ENCODE measurements around the gene PRC1.

PRC1 gene

DNA sequence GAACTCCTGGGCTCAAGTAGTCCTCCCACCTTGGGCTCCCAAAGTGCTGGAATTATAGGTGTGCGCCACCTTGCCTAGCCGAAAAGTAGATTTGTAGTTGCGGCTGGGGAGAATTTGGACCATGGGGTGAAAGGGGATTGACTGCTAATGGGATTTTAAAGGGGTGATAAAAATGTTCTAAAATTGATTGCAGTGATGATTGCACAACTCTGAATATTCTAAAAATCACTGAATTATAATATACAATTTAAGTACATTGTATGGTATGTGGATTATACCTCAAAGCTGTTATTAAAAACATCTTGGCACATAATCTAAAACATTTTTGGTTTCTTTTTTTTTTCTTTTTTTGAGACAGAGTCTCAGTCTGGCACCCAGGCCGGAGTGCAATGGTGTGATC, 3.9 kb downstream of the PRC1 start:
- Histone ChIP-seq H3K4me1 (ENCODE audit: low read length) (peaks cover 44% of the 10 kb centered on the region), H3K4me2 (ENCODE audit: low read depth, low read length) (no peak overlapping the region), H4K20me1 (ENCODE audit: insufficient read depth, low read length) (peaks cover 2% of the 10 kb centered on the region; the same call in 1 of the 2 replicates)

DNA sequence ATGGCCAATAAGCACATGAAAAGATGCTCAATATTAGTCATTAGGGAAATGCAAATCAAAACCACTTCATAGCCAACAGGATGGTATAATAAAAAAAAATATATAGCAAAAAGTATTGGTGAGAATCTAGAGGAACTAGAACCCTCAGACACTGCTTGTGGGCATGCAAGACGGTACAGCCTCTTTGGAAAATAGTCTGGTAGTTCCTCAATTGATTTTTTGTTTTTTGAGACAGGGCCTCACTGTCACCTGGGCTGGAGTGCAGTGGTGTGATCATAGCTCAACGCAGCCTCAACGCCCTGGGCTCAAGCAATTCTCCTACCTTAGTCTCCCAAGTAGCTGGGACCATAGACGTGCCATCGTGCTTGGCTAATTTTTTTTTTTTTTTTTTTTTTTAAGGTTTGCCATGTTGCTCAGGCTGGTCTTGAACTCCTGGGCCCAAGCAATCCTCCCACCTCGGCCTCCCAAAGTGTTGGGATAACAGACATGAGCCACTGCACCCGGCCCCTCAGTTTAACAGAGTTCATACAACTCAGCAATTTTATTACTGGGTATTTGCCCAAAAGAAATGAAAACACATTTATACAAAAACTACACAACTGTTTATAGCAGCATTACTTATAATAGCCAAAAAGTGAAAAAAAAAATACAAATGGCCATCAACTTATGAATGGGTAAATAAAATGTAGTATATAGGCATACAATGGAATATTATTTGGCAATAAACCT, 5.1 kb downstream of the PRC1 start:
- Histone ChIP-seq H3K4me2 (ENCODE audit: low read depth, low read length) (peak overlapping the region; percentile 65), H3K4me1 (ENCODE audit: low read length) (peaks cover 40% of the 10 kb centered on the region), H2AFZ (ENCODE audit: low read length) (no peak overlapping the region), H3K36me3 (replicated peaks; ENCODE audit: insufficient read depth, low read length) (no peaks in the 10 kb centered on the region; the same call in 1 of the 2 replicates), H4K20me1 (ENCODE audit: insufficient read depth, low read length) (peaks cover 2% of the 10 kb centered on the region; the same call in 1 of the 2 replicates), H3K9me2 (replicated peaks; ENCODE audit: insufficient read depth, low read length) (no peaks in the 10 kb centered on the region), H3K27me3 (replicated peaks; ENCODE audit: insufficient read depth, low read length) (no peaks in the 10 kb centered on the region), H3F3A (ENCODE audit: insufficient read depth, low read length) (peaks cover 26% of the 10 kb centered on the region), H3K9me3 (replicated peaks; ENCODE audit: insufficient read depth, low read length) (no peaks in the 10 kb centered on the region), H3K27ac (ENCODE audit: low read length) (peak overlapping the region; percentile 28; the same call in 1 of the 2 replicates), H3K9ac (ENCODE audit: low read length) (no peak overlapping the region), H3K79me2 (ENCODE audit: low read length) (peaks cover 98% of the 10 kb centered on the region), H3K4me3 (ENCODE audit: low read length) (no peak overlapping the region)
- no peak for TF ChIP-seq EZH2phosphoT487 (IDR thresholded peaks at IDR 0.05; ENCODE audit: low read length)
- TF ChIP-seq, protein P1, sequence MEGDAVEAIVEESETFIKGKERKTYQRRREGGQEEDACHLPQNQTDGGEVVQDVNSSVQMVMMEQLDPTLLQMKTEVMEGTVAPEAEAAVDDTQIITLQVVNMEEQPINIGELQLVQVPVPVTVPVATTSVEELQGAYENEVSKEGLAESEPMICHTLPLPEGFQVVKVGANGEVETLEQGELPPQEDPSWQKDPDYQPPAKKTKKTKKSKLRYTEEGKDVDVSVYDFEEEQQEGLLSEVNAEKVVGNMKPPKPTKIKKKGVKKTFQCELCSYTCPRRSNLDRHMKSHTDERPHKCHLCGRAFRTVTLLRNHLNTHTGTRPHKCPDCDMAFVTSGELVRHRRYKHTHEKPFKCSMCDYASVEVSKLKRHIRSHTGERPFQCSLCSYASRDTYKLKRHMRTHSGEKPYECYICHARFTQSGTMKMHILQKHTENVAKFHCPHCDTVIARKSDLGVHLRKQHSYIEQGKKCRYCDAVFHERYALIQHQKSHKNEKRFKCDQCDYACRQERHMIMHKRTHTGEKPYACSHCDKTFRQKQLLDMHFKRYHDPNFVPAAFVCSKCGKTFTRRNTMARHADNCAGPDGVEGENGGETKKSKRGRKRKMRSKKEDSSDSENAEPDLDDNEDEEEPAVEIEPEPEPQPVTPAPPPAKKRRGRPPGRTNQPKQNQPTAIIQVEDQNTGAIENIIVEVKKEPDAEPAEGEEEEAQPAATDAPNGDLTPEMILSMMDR (IDR thresholded peaks at IDR 0.05; ENCODE audit: low read length), result no peak
- TF ChIP-seq EZH2 (optimal IDR thresholded peaks at IDR 0.05; ENCODE audit: low read depth, low read length), result no peak
- no peak for DNase-seq

More for the DNA sequence above, 3.9 kb downstream of the PRC1 start:
- TF ChIP-seq EZH2phosphoT487 (IDR thresholded peaks at IDR 0.05; ENCODE audit: low read length) (no peak), EZH2 (optimal IDR thresholded peaks at IDR 0.05; ENCODE audit: low read depth, low read length) (no peak)
- TF ChIP-seq, protein P1 (IDR thresholded peaks at IDR 0.05; ENCODE audit: low read length), result no peak
- Histone ChIP-seq H3K27me3 (replicated peaks; ENCODE audit: insufficient read depth, low read length) (no peaks in the 10 kb centered on the region), H3K27ac (ENCODE audit: low read length) (no peak overlapping the region), H3K9ac (ENCODE audit: low read length) (no peak overlapping the region), H3K79me2 (ENCODE audit: low read length) (peaks cover 88% of the 10 kb centered on the region), H3K36me3 (replicated peaks; ENCODE audit: insufficient read depth, low read length) (no peaks in the 10 kb centered on the region), H2AFZ (ENCODE audit: low read length) (no peak overlapping the region), H3K9me3 (replicated peaks; ENCODE audit: insufficient read depth, low read length) (no peaks in the 10 kb centered on the region), H3K4me3 (ENCODE audit: low read length) (no peak overlapping the region), H3F3A (ENCODE audit: insufficient read depth, low read length) (peaks cover 26% of the 10 kb centered on the region), H3K9me2 (replicated peaks; ENCODE audit: insufficient read depth, low read length) (no peaks in the 10 kb centered on the region)
- DNase-seq, result no peak

DNA sequence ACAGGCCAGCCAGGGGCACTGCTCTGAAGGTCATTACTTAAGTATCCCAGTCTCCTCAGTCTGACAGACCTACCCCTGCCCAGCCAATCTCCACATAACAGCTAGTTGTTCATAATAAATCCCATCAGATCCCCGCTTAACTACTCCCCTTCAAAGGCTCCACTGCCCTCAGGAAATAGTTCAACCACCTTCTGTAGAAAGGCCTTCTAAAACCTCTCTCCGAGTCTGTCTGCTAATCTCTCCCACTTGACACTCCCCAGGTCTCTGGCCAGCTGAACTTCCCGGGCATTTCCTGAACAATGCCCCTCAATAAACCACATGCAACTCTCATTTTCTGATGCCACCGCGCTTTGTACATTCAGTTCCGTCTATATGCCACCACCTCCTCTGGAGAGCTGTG, 6.0 kb downstream of the PRC1 start:
- Histone ChIP-seq H3K4me3 (ENCODE audit: low read length) (peak overlapping the region; percentile 13; the same call in 1 of the 2 replicates), H4K20me1 (ENCODE audit: insufficient read depth, low read length) (peaks cover 2% of the 10 kb centered on the region; the same call in 1 of the 2 replicates), H3K4me1 (ENCODE audit: low read length) (peaks cover 40% of the 10 kb centered on the region), H3K9me2 (replicated peaks; ENCODE audit: insufficient read depth, low read length) (no peaks in the 10 kb centered on the region), H3K9ac (ENCODE audit: low read length) (no peak overlapping the region), H3K27me3 (replicated peaks; ENCODE audit: insufficient read depth, low read length) (no peaks in the 10 kb centered on the region), H3K9me3 (replicated peaks; ENCODE audit: insufficient read depth, low read length) (no peaks in the 10 kb centered on the region), H3K79me2 (ENCODE audit: low read length) (peaks cover 98% of the 10 kb centered on the region), H3K36me3 (replicated peaks; ENCODE audit: insufficient read depth, low read length) (peaks cover 6% of the 10 kb centered on the region), H3F3A (ENCODE audit: insufficient read depth, low read length) (peaks cover 26% of the 10 kb centered on the region), H2AFZ (ENCODE audit: low read length) (no peak overlapping the region), H3K4me2 (ENCODE audit: low read depth, low read length) (peak overlapping the region; percentile 65), H3K27ac (ENCODE audit: low read length) (peak overlapping the region; percentile 28; the same call in 1 of the 2 replicates)
- peak; percentile 50 for DNase-seq
- TF ChIP-seq EZH2phosphoT487 (IDR thresholded peaks at IDR 0.05; ENCODE audit: low read length), result no peak
- TF ChIP-seq, protein P1 (IDR thresholded peaks at IDR 0.05; ENCODE audit: low read length), result no peak
